ENCODE data around the gene PTK7.

PTK7 gene

DNA sequence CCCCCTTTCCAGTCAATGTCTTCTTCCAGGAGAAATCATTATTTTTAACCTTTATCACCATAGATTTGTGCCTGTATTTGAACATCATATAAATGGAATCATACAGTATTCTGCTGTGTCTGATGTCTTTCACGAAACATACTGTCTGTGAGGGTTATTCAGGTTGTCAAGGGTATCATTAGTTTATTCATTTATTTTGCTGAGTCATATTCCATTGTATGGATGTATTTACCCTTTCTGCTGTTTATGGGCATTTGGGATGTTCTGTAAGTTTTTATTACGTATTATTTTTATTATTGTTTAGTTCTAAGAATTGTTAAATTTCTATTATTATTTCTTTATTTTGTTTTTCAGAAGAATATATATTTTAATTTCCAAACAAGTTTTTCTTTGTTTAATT, 131.2 kb downstream of the PTK7 start:
- no peak for DNase-seq (ENCODE audit: low spot score)
